Measurements from ENCODE around the gene FKBP2.

The FKBP2 gene

DNA sequence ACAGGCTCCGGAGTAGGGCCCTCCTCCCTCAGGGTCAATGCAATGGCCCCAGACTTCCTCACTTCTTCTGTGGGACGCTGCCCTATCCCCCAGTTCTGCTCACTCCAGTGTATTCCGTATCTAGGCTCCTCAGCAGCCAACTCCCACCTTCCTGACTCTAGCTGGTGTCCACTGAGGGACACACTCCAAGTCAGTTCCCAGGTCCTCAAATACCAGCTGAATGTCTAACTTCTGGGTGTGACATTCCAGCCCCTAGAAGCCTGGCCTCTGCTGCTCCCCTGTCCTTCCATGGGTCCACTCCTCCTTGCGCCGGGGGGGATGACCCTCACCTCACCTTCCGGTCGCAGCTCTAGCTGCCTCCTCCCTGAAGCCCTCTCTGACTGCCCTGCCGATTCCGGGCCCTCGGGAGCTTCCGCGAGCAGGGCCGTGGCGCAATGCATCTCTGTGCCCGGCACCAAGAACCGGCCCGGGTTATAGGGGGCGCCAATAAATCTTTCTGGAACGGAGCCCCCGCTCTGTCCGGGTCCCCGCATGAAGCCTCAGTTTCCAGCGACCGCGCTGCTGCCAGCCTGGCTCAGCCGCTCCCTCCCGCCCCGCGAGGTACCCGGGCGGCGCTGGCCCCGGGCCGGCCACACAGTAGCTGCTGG lies 28.1 kb downstream of the FKBP2 start:
- TF ChIP-seq, protein P1, sequence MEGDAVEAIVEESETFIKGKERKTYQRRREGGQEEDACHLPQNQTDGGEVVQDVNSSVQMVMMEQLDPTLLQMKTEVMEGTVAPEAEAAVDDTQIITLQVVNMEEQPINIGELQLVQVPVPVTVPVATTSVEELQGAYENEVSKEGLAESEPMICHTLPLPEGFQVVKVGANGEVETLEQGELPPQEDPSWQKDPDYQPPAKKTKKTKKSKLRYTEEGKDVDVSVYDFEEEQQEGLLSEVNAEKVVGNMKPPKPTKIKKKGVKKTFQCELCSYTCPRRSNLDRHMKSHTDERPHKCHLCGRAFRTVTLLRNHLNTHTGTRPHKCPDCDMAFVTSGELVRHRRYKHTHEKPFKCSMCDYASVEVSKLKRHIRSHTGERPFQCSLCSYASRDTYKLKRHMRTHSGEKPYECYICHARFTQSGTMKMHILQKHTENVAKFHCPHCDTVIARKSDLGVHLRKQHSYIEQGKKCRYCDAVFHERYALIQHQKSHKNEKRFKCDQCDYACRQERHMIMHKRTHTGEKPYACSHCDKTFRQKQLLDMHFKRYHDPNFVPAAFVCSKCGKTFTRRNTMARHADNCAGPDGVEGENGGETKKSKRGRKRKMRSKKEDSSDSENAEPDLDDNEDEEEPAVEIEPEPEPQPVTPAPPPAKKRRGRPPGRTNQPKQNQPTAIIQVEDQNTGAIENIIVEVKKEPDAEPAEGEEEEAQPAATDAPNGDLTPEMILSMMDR (IDR thresholded peaks at IDR 0.05), result no peak
- Mint-ChIP-seq H3K4me3 (peak overlapping the region; percentile 97), H3K9me3 (no peaks in the 10 kb centered on the region), H3K36me3 (ENCODE audit: low read depth) (no peaks in the 10 kb centered on the region), H3K27me3 (ENCODE audit: low read depth, poor library complexity) (no peaks in the 10 kb centered on the region), H3K27ac (peak overlapping the region; percentile 98), H3K4me1 (peaks cover 40% of the 10 kb centered on the region)
- peak; percentile 46 for DNase-seq

DNA sequence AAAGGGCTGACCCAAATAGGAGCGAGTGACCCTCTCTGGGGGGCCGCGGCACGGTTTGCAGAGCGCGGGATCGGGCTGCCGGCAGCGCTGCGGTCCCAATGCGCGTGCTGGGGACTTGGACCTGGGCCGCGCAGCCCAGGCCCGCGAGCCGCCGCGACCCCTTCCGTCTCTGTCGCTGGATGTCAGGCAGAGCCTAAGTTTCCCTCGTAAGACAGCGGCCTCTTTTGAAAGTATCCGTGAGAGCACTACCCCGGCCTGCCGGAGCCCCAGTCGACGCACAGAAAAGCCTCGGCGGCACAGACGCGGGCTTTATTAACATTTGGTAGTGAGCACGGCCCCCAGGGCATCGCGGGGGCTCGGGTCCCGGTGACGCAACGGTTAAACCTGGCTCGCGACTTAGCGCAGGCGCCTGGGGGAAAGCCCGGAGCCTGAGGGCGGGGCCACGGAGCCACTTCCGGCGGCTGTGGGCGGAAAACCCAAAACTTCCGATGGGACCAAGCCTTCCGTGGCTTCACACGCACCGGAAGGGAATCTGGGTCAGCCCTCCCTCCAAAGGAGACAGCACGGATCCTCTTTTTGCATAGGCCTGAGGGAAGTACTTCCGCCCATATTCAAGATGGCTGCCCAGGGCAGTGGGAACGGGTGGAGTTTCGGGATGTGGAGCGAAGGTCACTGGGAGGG lies 28.8 kb downstream of the FKBP2 start:
- Mint-ChIP-seq H3K4me1 (peaks cover 34% of the 10 kb centered on the region), H3K27me3 (ENCODE audit: low read depth, poor library complexity) (no peaks in the 10 kb centered on the region), H3K27ac (peak overlapping the region; percentile 100), H3K36me3 (ENCODE audit: low read depth) (no peaks in the 10 kb centered on the region), H3K9me3 (no peaks in the 10 kb centered on the region), H3K4me3 (peak overlapping the region; percentile 97)
- TF ChIP-seq, protein P1 (IDR thresholded peaks at IDR 0.05), result no peak
- peak; percentile 97 for DNase-seq

DNA sequence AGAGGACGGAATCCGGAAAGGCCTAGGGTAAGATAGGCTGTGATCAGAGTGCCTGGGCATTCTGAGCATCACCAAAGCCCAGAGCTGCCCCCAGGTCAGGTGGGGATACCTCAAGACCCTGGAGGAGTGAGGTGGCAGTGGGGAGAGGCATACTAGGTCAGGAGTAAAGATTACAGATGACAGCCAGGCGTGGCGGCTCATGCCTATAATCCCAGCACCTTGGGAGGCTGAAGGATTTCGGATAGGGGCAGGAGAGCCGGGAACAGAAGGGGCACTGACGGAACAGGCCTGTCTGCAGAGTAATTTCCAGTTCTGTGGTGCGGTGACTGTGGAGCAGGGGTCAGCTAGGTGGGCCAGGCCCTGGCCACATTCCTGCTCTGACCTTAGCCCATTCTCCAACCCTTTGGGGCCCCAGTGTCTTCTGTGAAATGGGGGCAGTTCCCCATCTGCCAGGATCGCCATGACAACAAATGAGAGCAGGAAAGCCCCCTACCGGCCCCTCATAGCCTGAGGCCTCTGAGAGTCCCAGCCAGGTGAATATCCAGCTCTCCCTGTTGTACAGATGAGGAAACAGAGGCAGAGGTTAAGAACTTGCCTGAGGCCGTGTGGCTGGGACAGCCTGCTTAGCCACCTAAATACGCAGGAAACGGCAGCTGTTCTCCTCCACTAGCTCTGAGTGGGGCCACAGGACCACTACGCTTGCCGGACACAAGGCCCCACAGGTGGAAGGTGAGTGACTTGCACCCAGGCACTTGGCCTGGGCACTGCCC lies 34.3 kb downstream of the FKBP2 start:
- Mint-ChIP-seq H3K9me3 (no peaks in the 10 kb centered on the region), H3K27me3 (ENCODE audit: low read depth, poor library complexity) (no peaks in the 10 kb centered on the region), H3K27ac (peak overlapping the region; percentile 22), H3K36me3 (ENCODE audit: low read depth) (no peaks in the 10 kb centered on the region), H3K4me1 (peaks cover 16% of the 10 kb centered on the region), H3K4me3 (no peak overlapping the region)
- no peak for DNase-seq
- TF ChIP-seq, protein P1 (IDR thresholded peaks at IDR 0.05), result no peak

DNA sequence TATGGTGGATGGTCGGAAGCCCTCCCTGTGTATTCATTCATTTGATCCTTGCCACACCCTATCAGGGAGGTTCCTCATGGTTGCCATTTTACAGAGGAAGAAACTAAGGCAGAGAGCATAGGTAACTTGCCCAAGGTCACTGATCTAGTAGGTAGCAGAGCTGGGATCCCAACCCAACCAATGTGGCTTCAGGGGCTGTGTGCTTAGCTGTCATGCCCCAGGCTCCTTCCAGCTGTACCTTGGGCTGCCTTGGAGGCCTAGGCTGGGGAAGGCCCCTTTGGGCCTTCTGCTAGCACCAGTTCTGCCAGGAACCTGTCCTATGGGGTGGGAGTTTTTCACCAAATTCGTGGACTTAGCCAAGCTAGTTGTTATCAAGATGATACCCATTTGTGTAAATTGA lies 34.9 kb downstream of the FKBP2 start:
- H3K27me3 Mint-ChIP-seq (ENCODE audit: low read depth, poor library complexity), result no peaks in the 10 kb centered on the region
- no peak overlapping the region for H3K27ac Mint-ChIP-seq
- no peaks in the 10 kb centered on the region for H3K36me3 Mint-ChIP-seq (ENCODE audit: low read depth)

DNA sequence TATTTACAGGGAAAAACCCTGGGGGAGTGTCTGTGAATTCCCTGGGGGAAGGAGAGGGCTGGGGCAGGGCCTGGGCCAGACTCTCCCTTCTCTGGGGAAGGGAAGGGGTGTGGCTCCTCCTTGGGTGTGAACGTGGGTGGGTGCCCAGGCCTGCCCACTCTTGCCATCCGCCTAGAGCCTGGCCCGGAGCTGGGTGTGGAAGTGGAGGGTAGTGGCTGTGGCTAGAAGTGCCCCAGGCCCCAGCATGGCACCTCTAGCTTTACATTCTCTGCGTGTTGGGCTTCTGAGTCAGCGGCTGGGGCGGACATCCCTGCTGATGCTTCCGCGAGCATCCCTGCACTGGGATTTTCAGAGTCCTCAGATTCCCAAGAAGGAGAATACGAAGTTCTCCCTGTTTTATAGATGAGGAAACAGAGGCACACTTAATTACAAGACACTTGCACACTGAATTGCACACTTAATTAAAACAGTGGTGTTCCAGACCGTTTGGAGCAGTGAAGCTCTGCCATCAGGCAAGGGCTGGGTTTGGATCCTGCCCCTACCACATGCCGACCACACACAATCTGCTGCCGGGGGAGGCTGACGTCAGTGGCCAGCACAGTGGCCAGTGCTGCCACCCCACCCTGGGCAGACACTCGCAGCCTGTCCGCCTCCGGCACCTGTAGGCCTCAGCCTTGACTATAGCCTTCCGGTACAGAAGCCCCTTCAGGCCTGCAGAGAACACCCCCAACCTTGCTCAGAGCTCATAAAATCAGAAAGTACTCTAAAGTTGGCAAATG lies 35.9 kb downstream of the FKBP2 start:
- Mint-ChIP-seq H3K4me1 (peaks cover 12% of the 10 kb centered on the region), H3K9me3 (no peaks in the 10 kb centered on the region), H3K27me3 (ENCODE audit: low read depth, poor library complexity) (no peaks in the 10 kb centered on the region), H3K27ac (no peak overlapping the region), H3K36me3 (ENCODE audit: low read depth) (peaks cover 10% of the 10 kb centered on the region), H3K4me3 (no peak overlapping the region)
- TF ChIP-seq, protein P1 (IDR thresholded peaks at IDR 0.05), result no peak
- no peak for DNase-seq

More for the DNA sequence above, 34.9 kb downstream of the FKBP2 start:
- Mint-ChIP-seq H3K9me3 (no peaks in the 10 kb centered on the region), H3K4me1 (peaks cover 14% of the 10 kb centered on the region), H3K4me3 (no peak overlapping the region)
- TF ChIP-seq, protein P1 (IDR thresholded peaks at IDR 0.05), result no peak
- no peak for DNase-seq

Data from nephron progenitor cell (in vitro differentiated cells).